Endothelial cell (in vitro differentiated cells): Measurements from ENCODE around the gene CHP1. TPM values are rescaled to one million over a fixed set of nuclear protein-coding genes. Genes with fewer than 3 reads are reported as not detected.

Source experiments
- DNase-seq: peaks from one replicate; pipeline ENCODE4 v3.0.0; 2021; ENCODE audit warnings: low spot score
- H3K27ac Mint-ChIP-seq: one replicate; pipeline ENCODE4 v1.8.0; 2021; ENCODE audit warnings: mixed read lengths, inconsistent platforms; ENCODE audit not compliant: unreplicated experiment
- H3K27me3 Mint-ChIP-seq: one replicate; pipeline ENCODE4 v1.8.0; 2021; ENCODE audit warnings: mild to moderate bottlenecking, moderate library complexity, mixed read lengths, inconsistent platforms; ENCODE audit not compliant: unreplicated experiment
- H3K36me3 Mint-ChIP-seq: one replicate; pipeline ENCODE4 v1.8.0; 2021; ENCODE audit warnings: mild to moderate bottlenecking, low read depth, mixed read lengths, inconsistent platforms; ENCODE audit not compliant: unreplicated experiment
- H3K4me1 Mint-ChIP-seq: one replicate; pipeline ENCODE4 v1.8.0; 2021; ENCODE audit warnings: mild to moderate bottlenecking, mixed read lengths, inconsistent platforms; ENCODE audit not compliant: unreplicated experiment
- H3K4me3 Mint-ChIP-seq: one replicate; pipeline ENCODE4 v1.8.0; 2021; ENCODE audit warnings: mild to moderate bottlenecking, mixed read lengths, inconsistent platforms; ENCODE audit not compliant: unreplicated experiment
- H3K9me3 Mint-ChIP-seq: one replicate; pipeline ENCODE4 v1.8.0; 2021; ENCODE audit warnings: mixed read lengths, inconsistent platforms; ENCODE audit not compliant: unreplicated experiment
- CTCF ChIP-seq: fragments of 200-600 bp; sonication (generic); IDR thresholded peaks from one replicate; pipeline ENCODE4 v1.5.0; 2021; ENCODE audit warnings: antibody characterized with exemption; ENCODE audit not compliant: unreplicated experiment
- total RNA-seq: library from RNA; stranded (reverse); fragmentation: NEBNext Ultra II Directional; extraction: Animal tissue kit (Norgen Biotek cat#: 25700); gene quantifications from one replicate; pipeline ENCODE4 v1.2.1, GENCODE V29; 2021; ENCODE audit not compliant: unreplicated experiment

The CHP1 gene
- total RNA-seq, 1 donor from 2014 or later = 132 TPM

- no peak for DNase-seq
- Mint-ChIP-seq H3K27me3 (peaks cover 6% of the 10 kb centered on the region), H3K36me3 (peaks cover 33% of the 10 kb centered on the region), H3K4me1 (peaks cover 26% of the 10 kb centered on the region), H3K9me3 (no peaks in the 10 kb centered on the region), H3K27ac (peak overlapping the region; percentile 89), H3K4me3 (peak overlapping the region; percentile 100)
- no peak for TF ChIP-seq CTCF
Measured at GRCh38 chr15:41284427-41285177, 53.5 kb downstream of the CHP1 start.

- TF ChIP-seq CTCF = no peak
- no peak for DNase-seq
- Mint-ChIP-seq H3K27me3 (peaks cover 6% of the 10 kb centered on the region), H3K4me3 (peak overlapping the region; percentile 100), H3K27ac (peak overlapping the region; percentile 89), H3K36me3 (peaks cover 26% of the 10 kb centered on the region), H3K4me1 (peaks cover 26% of the 10 kb centered on the region), H3K9me3 (no peaks in the 10 kb centered on the region)
Measured at GRCh38 chr15:41285285-41285684, 54.2 kb downstream of the CHP1 start.

- Mint-ChIP-seq H3K27ac (no peak overlapping the region), H3K27me3 (peaks cover 6% of the 10 kb centered on the region), H3K9me3 (no peaks in the 10 kb centered on the region), H3K4me1 (peaks cover 26% of the 10 kb centered on the region), H3K4me3 (no peak overlapping the region), H3K36me3 (peaks cover 26% of the 10 kb centered on the region)
- no peak for DNase-seq
- no peak for TF ChIP-seq CTCF
Measured at GRCh38 chr15:41286665-41287333, 55.7 kb downstream of the CHP1 start.

GRCh38 chr15:41288464-41288863 is 57.4 kb downstream of the CHP1 start:
- H3K27ac Mint-ChIP-seq = peak overlapping the region; percentile 38
- no peak for DNase-seq
- H3K36me3 Mint-ChIP-seq = peaks cover 21% of the 10 kb centered on the region
- H3K4me3 Mint-ChIP-seq = no peak overlapping the region
- TF ChIP-seq CTCF = no peak
- no peaks in the 10 kb centered on the region for H3K9me3 Mint-ChIP-seq
- peaks cover 15% of the 10 kb centered on the region for H3K4me1 Mint-ChIP-seq
- H3K27me3 Mint-ChIP-seq = peaks cover 2% of the 10 kb centered on the region

- peaks cover 18% of the 10 kb centered on the region for H3K36me3 Mint-ChIP-seq
Measured at GRCh38 chr15:41289953-41290352, 58.9 kb downstream of the CHP1 start.

More at GRCh38 chr15:41289953-41290352, 58.9 kb downstream of the CHP1 start:
- DNase-seq = no peak
- no peak overlapping the region for H3K27ac Mint-ChIP-seq
- no peaks in the 10 kb centered on the region for H3K9me3 Mint-ChIP-seq
- H3K4me1 Mint-ChIP-seq = peaks cover 6% of the 10 kb centered on the region
- H3K4me3 Mint-ChIP-seq = no peak overlapping the region
- no peak for TF ChIP-seq CTCF
- no peaks in the 10 kb centered on the region for H3K27me3 Mint-ChIP-seq
